PC-9 (cell line): ENCODE measurements around the gene ACHE. TPM values are rescaled to one million over a fixed set of nuclear protein-coding genes. Genes with fewer than 3 reads are reported as not detected.

Experiments
- BruUV-seq: library from RNA; stranded (reverse); fragments of 400-500 nt; replicated peaks from 2 replicates; lab custom pipeline; 2021; lab: Mats Ljungman, UMichigan
- CTCF ChIA-PET: fragments of 300-600 bp; sonication (Branson Sonifier 250); formaldehyde crosslinking; loops from one replicate; lab custom pipeline; 2022; ENCODE audit warnings: antibody characterized with exemption; lab: Charles Lee
- POLR2A ChIA-PET: fragments of 300-600 bp; sonication (Branson Sonifier 250); formaldehyde crosslinking; loops from one replicate; lab custom pipeline; 2022; ENCODE audit warnings: antibody characterized with exemption; ENCODE audit not compliant: unreplicated experiment; lab: Charles Lee
- DNase-seq, 2 experiments: peaks; one replicate each; pipeline versions ENCODE4 v3.0.0 to v3.0.0-alpha.2; 2015 to 2022; ENCODE audit warnings: mixed read lengths in 1 of 2
- H2AFZ ChIP-seq: fragments of 200-600 bp; sonication (generic); 2 replicates; pipeline ENCODE4 v1.8.1; 2017; ENCODE audit warnings: antibody characterized with exemption
- H3F3A ChIP-seq: fragments of 200-600 bp; sonication (generic); 2 replicates; pipeline ENCODE4 v1.8.1; 2017; ENCODE audit warnings: antibody characterized with exemption, mild to moderate bottlenecking, low read depth; ENCODE audit not compliant: insufficient read depth
- H3K27ac ChIP-seq: fragments of 200-600 bp; sonication (generic); 2 replicates; pipeline ENCODE4 v1.6.1; 2016; ENCODE audit warnings: mixed run types
- H3K27me3 ChIP-seq: fragments of 200-600 bp; sonication (generic); 2 replicates; pipeline ENCODE4 v1.6.1; 2016; ENCODE audit warnings: low read depth, mixed run types; ENCODE audit not compliant: insufficient read depth
- H3K36me3 ChIP-seq: fragments of 200-600 bp; sonication (generic); 2 replicates; pipeline ENCODE4 v1.6.1; 2016; ENCODE audit warnings: low read depth, mixed run types
- H3K4me1 ChIP-seq: fragments of 200-600 bp; sonication (generic); replicated peaks from 2 replicates; pipeline ENCODE4 v1.6.1; 2016; ENCODE audit warnings: mixed run types; ENCODE audit not compliant: insufficient read depth
- H3K4me2 ChIP-seq: fragments of 200-600 bp; sonication (generic); 2 replicates; pipeline ENCODE4 v1.6.1; 2017; ENCODE audit warnings: mixed run types
- H3K4me3 ChIP-seq: fragments of 200-600 bp; sonication (generic); 2 replicates; pipeline ENCODE4 v1.6.1; 2016; ENCODE audit warnings: mixed run types
- H3K79me2 ChIP-seq: fragments of 200-600 bp; sonication (generic); 2 replicates; pipeline ENCODE4 v1.6.1; 2017; ENCODE audit warnings: low read depth, mixed run types
- H3K9me2 ChIP-seq: fragments of 200-600 bp; sonication (generic); 2 replicates; pipeline ENCODE4 v1.8.1; 2017; ENCODE audit warnings: mild to moderate bottlenecking; ENCODE audit not compliant: insufficient read depth
- H3K9me3 ChIP-seq: fragments of 200-600 bp; sonication (generic); 2 replicates; pipeline ENCODE4 v1.8.1; 2016; ENCODE audit warnings: low read depth; ENCODE audit not compliant: insufficient read depth
- H4K20me1 ChIP-seq: fragments of 200-600 bp; sonication (generic); 2 replicates; pipeline ENCODE4 v1.8.1; 2017; ENCODE audit not compliant: insufficient read depth
- EZH2 ChIP-seq: fragments of 200-600 bp; sonication (generic); IDR thresholded peaks from 2 replicates; pipeline ENCODE4 v1.8.0; 2017; ENCODE audit warnings: antibody characterized with exemption, low read depth
- intact Hi-C: fragments of 100-400 bp; cut with micrococcal nuclease; formaldehyde crosslinking; loops from one replicate; pipeline ENCODE4 v1.10.0; 2022; ENCODE audit not compliant: unreplicated experiment
- total RNA-seq: library from RNA; stranded (reverse); gene quantifications from 2 replicates; pipeline ENCODE4 v1.2.3, GENCODE V29; 2021
- TF ChIP-seq, protein P1 (sequence below): fragments of 200-600 bp; sonication (generic); conservative IDR thresholded peaks from 2 replicates; pipeline ENCODE4 v1.6.1; 2017; ENCODE audit warnings: mixed run types, antibody characterized with exemption, mild to moderate bottlenecking, moderate library complexity

The ACHE gene
- total RNA-seq, 1 experiment from 2014 or later: 0.35 TPM

DNA sequence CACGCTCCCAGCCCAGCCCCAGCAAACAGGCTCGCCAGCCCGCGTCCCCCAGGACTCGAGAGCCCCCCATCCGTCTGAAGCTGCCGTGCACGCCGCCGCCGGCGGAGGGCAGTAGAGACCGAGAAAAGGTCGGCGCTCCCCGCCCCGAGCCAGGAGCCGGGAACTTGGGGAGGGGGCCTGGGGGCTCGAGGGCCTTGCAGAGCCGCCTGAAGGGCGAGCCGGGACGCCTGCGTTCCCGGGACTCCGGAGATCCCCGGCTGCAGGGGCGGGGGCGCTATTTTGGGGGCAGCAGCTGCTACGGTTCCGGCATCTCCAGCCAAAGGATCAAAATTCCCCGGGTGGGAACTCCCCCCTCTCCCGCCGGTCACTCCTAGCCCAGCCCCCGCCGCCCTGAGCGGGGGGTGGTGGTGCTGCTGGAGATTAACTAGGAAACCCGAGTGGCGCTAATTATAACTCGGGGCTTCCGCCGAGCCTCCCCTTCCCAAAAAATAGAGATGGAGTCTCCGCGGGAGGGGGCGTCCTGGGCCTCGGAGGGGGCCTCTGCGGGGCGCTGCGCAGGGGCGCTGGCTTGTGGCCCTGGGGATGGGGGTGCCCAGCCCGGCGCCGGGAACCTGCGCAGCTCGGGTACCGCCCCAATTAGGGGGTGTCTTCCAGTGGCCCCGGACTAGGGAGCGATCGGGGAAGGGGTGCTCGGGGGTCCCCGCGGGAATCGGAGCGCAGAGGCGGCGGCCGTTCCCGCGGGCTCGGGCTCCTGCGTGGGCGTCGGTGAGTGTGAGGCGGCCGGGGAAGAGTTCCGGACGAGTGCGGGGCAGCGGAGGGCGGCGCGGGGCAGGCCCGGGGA lies 608 bp downstream of the ACHE start:
- Histone ChIP-seq H3K79me2 (no peaks in the 10 kb centered on the region), H3K4me1 (peaks cover 18% of the 10 kb centered on the region), H4K20me1 (no peaks in the 10 kb centered on the region), H3K36me3 (no peaks in the 10 kb centered on the region), H3K4me2 (peak overlapping the region; percentile 63), H2AFZ (no peak overlapping the region), H3K9me2 (no peaks in the 10 kb centered on the region), H3F3A (peaks cover 23% of the 10 kb centered on the region; the same call in 1 of the 2 replicates), H3K4me3 (peak overlapping the region; percentile 30; the same call in 1 of the 2 replicates), H3K9me3 (no peaks in the 10 kb centered on the region), H3K27me3 (peaks cover 11% of the 10 kb centered on the region; the same call in 1 of the 2 replicates), H3K27ac (no peak overlapping the region)
- DNase-seq: peak in 1 of 2 experiments; percentile 54
- intact Hi-C loops: loop anchor here (1.0 to 10.0 kb wide), 7 partner anchors 68 to 640 kb away; partner anchors contain the start of gene EPHB4
- CTCF ChIA-PET: interaction anchor here (0.6 kb wide), 2 partner anchors 37 to 359 kb away, joined by 3 to 4 read pairs; no protein-coding TSS in a partner anchor
- BruUV-seq: no TSS peak
- no peak for TF ChIP-seq EZH2
- TF ChIP-seq, protein P1, sequence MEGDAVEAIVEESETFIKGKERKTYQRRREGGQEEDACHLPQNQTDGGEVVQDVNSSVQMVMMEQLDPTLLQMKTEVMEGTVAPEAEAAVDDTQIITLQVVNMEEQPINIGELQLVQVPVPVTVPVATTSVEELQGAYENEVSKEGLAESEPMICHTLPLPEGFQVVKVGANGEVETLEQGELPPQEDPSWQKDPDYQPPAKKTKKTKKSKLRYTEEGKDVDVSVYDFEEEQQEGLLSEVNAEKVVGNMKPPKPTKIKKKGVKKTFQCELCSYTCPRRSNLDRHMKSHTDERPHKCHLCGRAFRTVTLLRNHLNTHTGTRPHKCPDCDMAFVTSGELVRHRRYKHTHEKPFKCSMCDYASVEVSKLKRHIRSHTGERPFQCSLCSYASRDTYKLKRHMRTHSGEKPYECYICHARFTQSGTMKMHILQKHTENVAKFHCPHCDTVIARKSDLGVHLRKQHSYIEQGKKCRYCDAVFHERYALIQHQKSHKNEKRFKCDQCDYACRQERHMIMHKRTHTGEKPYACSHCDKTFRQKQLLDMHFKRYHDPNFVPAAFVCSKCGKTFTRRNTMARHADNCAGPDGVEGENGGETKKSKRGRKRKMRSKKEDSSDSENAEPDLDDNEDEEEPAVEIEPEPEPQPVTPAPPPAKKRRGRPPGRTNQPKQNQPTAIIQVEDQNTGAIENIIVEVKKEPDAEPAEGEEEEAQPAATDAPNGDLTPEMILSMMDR: peak; percentile 95
- POLR2A ChIA-PET: interaction anchor here (0.9 kb wide), 1 partner anchor 323 kb away, joined by 3 read pairs; the partner anchor contains the start of gene ZNHIT1

- no peak overlapping the region for H3K27ac ChIP-seq
- TF ChIP-seq, protein P1: no peak
- TF ChIP-seq EZH2: no peak
- peaks cover 26% of the 10 kb centered on the region; the same call in 1 of the 2 replicates for H3F3A ChIP-seq
- H3K27me3 ChIP-seq: peaks cover 11% of the 10 kb centered on the region; the same call in 1 of the 2 replicates
- no peaks in the 10 kb centered on the region for H3K9me2 ChIP-seq
- peak overlapping the region; percentile 63 for H3K4me2 ChIP-seq
- no peaks in the 10 kb centered on the region for H3K9me3 ChIP-seq
- ChIA-PET POLR2A (interaction anchor here (0.9 kb wide), 1 partner anchor 324 kb away, joined by 3 read pairs; the partner anchor contains the start of gene ZNHIT1), CTCF (interaction anchor here (0.6 to 0.7 kb wide), 2 partner anchors 335 to 360 kb away, joined by 4 to 6 read pairs; no protein-coding TSS in a partner anchor)
- H2AFZ ChIP-seq: no peak overlapping the region
- no peaks in the 10 kb centered on the region for H3K36me3 ChIP-seq
- H3K79me2 ChIP-seq: peaks cover 4% of the 10 kb centered on the region
- H3K4me1 ChIP-seq: peaks cover 18% of the 10 kb centered on the region
- intact Hi-C loops: loop anchor here (1.0 to 10.0 kb wide), 6 partner anchors 67 to 641 kb away; partner anchors contain the start of gene EPHB4
- no TSS peak for BruUV-seq
- H4K20me1 ChIP-seq: no peaks in the 10 kb centered on the region
- H3K4me3 ChIP-seq: no peak overlapping the region
- no peak for DNase-seq
Measured at GRCh38 chr7:100893910-100894721, 1.6 kb downstream of the ACHE start.
